ENCODE data around the gene CHGA.
A peak's percentile ranks its signal among the peaks of the same experiment; 100 is the strongest.

CHGA gene

DNA sequence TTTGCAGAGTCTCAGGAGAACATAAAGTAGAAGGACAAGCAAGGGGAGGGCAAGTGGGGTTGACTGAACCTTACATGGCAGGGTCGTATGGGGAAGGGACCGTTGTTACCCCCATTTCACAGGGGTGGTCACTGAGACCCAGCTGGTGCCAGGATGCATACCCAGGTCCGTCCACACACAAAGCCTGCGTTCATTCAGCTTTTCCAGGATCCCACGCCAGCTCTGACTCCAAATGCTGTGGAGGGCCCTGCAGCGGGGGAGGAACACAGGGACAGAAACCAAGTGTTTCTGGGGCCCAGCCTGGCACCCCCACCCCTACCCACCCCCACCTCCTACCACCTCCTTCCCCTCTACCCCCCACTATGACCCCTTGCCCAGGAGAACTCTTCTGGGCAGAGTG is 16.5 kb upstream of the CHGA start:
- no peak for DNase-seq

DNA sequence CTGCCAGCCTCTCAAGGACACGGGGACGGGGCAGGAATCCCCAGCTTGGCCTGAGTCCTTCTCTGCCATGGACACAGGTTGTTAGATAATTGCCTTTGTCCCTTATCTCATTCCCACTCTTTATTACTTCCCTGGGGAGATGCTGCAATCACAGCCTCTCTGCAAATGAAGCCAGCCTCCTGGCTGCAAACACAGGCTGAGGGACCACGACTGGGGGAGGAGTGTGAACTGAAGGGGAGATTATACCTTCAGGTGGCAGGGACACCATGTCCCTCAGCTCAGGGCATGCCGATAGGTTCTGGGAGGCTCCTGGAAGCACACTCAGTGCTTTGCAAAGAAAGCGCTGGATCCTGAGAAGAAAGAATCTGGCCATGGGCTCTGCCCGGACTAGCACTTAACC is 16.1 kb upstream of the CHGA start:
- DNase-seq: no peak

DNA sequence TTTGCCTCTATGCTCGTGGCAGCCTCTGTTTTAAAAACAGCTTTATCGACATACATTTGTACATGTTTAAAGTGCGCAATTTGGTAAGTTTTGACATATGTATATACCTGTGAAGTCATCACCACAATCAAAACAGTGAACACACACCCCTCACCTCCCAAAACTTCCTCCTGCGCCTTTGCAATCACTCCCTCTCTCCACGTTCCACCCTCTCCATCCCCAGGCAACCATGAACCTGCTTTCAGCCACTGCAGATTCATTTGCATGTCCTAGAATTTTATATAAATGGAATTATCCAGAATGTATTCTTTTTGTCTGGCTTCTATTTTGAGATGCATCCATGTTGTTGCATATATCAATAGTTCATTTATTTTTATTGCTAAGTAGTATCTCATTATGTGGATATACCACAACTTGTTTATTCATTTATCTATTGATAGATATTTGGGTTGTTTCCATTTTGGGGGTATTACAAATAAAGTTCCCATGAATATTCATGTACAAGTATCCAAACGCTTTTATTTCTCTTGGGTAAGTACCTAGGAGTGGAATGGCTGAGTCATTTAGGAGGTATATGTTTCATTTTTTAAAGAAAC is 15.5 kb upstream of the CHGA start:
- no peak for DNase-seq

DNA sequence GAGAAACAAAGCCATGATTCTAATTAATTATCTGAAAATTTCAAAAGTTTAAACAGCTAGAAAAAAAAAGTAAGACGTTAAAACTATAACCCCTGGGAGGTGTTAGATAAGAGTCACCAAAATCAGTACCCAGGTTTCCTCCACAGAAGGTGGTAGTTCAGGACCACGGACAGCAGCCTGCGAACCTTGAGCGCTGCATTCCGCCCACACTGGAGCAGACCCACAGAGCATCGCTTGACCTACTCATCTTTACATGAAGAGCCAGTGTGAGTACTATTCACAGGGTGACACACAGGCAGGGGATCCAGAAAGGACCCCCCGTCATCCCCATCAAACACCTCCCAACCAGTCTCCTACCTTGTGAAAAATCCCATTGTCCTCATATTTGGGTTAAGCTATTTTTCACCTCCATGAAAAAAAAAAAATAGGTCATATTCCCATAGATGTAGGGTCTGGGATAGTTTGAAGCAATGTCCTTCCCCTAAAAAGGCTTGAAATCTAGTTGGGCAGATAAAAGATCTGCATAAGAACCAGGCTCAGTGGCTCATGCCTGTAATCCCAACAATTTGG is 8.8 kb upstream of the CHGA start:
- peak; percentile 50 to 56 for DNase-seq

DNA sequence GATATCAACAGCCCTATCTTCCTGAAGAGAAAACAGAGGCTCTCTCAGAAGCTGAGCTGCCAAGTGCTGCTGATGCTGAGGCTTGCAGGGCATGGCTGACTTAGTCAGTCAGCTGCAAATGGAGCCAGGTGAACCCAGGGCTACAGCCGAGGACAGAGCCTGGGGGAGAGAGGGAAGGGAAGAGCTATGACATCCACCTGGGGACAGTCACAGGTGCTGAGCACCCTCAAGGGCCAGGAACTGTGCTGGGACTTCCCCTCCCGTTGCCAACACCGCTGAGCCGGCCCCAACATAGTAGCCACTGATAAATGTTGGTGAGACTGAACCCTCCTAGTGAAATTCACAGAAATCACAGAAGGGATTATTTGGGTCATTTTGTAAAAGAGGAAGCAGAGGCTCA is 6.7 kb upstream of the CHGA start:
- DNase-seq: no peak

DNA sequence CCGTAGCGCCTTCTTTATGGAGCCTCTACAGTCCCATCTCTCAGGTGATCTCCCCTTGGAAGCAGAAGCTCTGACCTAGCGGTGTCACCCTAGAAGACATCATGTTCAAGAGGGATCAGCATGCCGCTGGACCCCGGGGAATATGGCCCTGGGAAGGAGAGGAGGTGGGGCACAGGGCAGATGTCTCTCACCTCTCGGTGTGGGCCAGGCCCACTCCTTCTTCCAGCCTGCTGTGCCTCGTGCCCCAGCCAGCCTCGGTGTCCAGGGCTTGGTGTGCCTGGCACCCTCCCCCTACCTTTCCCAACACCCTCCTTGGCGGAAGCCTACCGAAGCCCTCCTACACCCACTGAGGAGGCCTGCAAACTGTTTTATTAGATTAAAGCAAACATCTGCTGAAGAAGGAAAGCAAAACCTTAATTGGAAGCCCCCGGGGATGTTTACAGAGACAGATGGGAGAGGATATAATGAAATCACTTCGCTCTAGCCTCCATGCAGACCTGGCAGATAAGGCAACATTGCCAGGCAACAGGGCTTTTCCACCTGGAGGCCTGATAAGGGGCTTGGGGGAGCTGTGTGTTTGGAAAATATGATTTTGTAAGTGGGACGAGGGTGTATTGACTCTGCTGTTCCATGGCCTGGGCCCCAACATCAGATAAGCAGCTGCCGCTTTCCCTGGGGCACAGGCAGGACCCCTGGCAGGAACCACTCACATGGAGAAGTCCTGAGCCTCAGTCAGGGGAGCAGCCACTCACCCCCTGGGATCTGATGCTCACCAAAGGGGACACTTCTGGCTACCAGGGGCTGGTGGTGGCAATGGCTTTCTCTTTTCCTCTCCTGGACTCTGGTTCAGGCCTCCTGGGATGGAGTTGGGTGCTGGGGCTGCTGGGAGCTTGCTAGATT is 5.7 kb upstream of the CHGA start:
- DNase-seq: no peak

DNA sequence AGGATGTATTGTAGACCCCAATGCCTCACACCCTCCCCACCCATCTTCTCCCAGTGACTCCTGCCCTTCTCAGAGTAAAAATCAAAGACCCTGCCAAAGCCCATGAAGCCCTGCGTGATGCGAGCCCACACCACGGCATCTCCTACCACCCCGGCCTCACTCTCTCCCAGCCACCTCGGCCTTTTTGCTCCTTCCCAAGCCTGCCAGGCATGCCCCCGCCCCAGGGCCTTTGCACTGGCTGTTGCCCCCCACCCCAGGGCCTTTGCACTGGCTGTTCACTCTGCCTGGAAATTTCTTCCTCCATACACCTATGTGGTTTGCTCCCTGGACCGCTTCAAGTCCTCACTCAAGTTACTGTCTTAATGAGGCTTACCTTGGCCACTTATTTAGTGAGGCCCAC is 5.0 kb upstream of the CHGA start:
- DNase-seq: no peak

DNA sequence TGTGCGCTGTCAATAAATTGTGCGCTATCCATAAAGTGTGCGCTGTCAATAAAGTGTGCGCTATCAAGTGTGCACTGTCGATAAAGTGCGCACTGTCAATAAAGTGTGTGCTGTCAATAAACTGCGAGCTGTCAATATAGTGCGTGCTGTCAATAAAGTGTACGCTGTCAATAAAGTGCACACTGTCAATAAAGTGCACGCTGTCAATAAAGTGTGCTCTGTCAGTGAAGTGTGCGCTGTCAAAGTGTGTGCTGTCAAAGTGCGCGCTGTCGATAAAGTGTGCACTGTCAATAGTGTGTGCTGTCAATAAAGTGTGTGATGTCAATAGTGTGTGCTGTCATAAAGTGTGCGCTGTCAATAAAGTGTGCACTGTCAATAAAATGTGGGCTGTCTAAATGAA is 2.9 kb upstream of the CHGA start:
- no peak for DNase-seq

DNA sequence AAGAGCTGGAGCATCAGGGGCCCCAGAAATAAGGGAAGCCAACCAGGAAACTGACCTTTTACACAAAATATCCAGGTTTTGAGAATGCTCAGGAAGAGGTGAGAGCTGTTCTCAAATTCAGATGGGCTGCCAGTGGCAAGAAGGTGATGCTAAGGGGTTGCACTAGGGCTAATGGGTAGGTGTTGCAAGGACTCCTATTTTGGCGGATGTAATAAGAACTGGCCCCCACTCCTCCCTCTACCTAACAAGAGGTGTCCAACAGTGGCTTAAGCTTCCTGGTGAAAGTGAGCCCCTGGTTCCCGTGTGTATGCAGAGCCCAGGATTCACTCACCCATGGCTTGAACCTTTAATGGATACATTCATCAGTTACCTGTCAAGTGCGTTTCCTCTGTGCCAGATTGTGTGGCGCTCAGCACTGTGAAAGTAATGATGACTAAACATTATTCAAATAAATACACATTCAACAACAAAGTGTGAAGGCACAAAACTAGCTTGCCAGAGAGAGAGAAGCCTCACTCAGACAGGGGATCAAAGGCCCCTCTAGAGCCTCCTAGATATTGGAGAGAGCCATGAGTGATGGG is 705 bp upstream of the CHGA start:
- DNase-seq: no peak

DNA sequence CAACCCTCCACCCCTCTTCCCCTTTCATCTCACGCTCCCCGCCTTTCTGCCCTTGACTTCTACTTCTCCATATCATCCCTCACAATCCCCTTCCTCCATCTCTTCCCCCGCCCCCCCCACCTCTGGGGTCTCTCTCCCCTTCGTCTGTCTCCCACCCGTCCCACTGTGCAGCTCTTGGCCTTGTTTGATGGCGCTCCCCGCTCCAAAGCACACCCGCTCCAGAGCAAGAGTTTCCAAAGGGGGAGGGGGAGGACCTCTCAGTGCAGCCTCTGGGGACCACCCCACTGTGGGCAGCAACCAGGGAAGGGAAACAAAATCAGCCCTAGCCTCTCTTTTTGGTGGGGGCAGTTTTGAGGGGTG is 774 bp downstream of the CHGA start:
- DNase-seq: no peak

DNA sequence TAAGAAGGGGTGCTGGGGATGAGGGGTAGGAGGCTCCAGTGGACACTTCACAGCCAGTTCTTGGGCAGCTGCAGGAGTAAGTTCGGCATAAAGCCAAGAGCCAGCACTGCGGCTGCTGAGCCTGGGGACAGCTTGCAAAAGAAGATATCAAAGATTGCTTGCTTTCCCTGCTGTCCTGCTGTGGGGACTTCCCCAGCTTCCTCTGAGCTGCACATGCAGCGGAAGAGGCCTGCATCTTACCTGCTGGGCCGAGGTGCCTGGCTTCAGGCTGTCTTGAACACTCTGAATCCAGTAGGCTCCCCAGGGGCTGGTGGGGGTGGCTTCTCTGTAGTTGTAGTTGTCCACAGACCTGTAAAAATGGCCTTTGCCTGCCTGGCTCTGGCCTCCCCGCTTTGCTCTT is 1.3 kb downstream of the CHGA start:
- DNase-seq: no peak

DNA sequence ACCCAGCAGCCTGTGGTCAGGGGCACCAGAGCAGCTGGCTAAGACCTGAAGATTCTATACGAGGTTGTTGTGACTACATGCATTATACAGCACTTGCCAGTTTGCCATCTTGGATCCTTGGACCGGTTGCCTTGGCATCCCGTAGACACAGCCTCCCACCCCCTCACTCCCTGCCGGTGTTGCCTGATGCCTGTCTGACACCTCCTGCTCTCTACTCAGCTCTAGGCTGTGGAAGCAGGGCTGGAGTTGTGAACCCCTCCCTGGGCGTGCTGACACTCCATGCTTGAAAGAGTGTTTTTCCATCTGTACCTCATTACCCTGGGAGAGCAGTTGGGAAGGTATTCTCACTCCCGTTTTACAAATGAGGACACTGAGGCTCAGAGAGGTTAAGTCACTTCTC is 2.5 kb downstream of the CHGA start:
- DNase-seq: no peak

DNA sequence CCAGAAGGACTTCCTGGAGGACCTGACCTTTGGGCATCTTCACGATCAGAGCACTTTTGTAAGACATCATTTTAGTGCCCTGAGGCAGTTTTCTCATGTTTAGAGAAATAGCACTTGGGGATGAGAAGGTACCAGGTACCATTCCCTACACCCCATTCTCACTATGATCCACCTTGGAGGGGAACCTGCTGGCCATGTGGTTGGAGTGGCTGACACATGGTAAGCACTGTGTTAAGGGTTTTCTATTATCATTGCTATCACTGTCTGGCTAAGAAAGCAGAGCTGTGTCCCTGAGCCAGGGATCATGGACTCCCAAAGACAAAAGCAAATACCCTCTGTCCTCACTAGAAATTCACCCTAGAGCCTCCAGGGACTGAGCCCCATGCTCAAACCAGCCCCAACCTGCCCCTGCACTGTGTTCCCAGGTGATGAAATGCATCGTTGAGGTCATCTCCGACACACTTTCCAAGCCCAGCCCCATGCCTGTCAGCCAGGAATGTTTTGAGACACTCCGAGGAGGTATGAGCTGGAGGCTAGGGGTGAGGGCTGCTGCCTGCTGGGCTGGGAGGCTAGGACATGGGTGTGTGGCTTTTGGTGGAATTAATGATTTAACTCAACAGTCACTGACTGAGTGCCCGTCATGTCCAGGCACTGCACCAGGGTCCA is 3.4 kb downstream of the CHGA start:
- DNase-seq: no peak

DNA sequence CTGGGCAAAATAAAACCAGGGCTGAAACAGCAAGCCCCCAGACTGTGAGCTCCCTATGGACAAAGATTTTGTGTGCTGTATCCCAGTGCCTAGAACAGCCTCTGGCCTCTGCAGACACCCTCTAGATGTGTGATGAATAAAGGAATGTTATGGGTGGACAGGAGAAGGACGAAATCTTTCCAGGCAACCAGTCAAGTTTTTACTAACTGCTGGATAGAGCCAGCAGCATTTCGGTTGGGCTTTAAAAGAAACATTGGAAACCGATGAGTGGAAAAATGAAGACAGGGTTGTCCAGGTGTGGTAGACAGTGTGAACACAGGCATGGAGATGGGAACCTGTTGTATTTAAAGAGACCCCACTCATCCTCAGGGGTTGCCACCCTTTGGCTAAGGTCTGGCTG is 4.0 kb downstream of the CHGA start:
- no peak for DNase-seq

DNA sequence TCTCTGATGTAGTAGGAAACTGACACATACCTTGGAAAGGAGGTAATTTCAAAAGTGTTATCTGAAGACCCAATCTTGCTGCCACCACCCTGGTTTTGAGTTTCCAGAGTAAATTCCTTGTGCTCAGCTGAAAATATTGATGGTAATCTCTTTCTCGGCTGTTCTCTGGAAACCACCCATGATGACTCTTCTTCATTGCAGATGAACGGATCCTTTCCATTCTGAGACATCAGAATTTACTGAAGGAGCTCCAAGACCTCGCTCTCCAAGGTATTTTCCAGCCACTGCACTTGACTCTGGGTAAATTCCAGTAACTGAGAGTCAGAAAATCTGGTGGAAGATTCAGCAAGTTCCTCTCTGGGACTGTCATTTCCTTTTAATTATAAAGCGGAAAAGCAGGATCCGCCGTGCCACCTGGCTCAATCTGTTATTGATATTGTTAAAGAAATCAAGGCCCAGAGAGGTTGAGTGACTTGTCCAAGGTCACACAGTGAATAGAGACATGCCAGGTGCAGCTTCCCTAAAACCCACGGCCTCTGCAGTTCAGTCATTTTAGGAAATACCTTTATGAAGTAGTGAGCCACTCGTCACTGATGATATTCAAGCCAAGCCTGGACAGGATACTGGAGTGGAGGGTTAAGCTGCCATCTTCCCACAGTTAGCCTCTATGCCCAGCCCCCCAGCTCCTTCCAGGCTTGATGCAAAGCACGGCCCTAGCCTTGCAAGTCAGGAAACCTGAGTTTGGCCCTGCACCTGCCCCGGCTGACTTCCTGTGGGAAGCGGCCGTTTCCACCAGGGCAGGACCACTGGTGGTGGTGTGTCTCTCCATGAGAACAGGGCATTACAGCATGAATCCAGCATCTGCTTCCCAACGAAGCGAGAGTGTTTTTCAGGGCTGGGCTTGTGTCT is 4.7 kb downstream of the CHGA start:
- no peak for DNase-seq

DNA sequence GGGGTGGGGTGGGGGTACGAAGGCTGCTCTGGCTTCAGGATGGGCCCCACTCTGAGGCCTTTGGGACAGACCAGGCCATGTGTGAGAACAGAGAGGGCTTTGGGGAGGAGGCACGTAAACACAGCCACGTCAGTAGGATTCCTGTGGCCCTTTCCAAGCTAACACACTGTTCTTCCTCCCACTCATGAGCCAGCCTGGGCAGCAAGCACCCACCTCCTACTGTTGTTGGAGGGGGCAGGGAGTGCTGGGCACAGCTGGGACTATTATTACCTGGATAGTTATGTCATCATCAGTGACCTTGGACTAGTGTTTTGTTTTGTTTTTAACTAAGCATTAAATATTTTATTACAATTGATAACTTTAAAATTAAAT is 5.3 kb downstream of the CHGA start:
- DNase-seq: no peak

DNA sequence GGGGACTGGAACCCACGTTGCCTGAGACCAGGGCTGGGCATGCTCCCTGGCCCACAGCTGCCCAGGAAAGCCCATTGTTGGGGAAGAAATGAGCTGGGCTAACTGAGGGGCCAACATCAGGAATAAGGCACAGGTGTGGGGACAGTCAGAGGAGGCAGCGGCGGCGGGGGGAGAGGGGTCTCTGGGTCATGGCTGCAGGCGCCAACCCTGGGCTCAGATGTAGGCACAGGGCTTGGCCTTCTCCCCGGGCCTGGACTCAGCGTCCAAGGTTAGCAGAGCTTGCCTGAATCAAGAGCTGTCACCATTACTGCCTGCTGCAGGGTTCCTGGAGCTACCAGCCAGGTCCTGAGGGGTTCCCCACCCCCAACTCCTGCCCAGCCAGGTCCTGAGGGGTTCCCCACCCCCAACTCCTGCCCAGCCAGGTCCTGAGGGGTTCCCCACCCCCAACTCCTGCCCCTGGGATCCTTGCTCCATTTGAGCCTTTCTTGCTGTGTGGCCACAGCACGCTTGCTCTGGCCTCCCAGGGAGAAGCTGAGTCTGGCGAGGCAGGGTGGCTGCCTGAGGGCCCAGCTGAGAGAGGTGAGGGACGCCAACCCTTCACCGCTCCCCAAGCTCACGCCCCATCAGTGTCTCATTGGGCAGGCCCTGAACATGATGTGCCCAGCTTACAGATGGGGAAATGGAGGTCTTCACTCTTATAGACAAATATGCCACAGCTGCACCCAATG is 6.2 kb downstream of the CHGA start:
- DNase-seq: no peak

DNA sequence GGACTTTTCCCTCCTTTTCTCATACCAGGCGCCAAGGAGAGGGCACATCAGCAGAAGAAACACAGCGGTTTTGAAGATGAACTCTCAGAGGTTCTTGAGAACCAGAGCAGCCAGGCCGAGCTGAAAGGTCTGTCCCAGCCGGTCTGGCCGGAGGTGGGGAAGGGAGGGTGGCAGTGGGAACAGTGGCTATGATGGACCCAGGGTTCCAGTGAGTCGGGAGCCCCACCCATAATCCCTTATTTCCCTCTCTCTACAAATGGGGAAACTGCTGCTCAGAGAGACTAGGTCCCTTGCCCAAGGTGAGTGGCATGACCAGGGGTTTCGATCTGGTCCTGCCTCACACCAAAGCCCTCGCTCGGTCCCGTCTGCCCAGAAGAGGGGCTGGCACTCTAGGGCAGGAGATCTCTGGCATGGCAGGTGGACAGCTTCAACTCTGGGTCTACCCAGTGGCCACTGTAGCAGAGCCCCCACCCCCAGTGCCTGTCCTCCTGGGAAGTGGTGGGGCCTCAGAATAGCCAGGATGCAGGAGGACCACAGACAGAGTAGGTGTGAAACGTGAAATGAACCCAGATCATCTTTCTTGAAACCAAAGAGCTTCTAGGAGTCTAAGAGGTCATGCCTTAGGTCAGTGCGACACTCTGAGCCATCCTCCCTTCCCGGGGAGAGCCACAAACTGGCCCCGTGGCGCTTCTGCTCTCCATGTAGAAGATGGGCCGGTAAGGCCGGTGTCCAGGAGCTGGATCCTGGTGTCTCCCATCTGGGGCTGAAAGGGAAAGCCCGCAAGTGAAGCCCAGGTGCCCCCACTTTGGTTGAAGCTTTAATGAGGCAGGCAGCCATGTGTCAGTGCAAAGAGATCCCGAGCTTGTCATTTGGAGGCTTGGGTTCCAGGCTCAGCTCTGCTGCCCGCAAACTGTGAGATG is 7.0 kb downstream of the CHGA start:
- DNase-seq: no peak

DNA sequence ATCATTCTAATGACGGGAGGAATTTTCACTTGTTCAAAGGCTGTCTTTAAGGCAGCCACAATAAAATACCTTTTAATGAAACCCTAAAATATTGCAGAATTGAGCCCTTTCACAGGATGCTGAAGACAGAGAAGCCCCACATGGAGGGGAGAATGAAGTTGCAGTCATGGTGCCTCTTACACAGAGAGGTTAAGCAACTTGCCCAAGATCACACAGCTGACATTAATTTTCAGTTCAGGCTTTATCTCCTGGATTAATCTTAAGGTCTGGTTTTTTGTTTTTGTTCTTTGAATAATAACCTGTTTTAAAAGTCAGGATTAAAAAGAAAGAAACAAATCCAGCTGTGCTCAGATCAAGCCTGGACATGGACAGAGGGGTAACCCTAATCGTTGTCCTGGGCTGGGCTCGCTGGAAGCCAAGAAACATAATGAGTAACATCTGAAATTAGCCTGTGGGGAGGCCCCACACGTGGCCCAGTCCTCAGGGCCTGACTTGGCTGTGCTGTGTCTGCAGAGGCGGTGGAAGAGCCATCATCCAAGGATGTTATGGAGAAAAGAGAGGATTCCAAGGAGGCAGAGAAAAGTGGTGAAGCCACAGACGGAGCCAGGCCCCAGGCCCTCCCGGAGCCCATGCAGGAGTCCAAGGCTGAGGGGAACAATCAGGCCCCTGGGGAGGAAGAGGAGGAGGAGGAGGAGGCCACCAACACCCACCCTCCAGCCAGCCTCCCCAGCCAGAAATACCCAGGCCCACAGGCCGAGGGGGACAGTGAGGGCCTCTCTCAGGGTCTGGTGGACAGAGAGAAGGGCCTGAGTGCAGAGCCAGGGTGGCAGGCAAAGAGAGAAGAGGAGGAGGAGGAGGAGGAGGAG is 8.0 kb downstream of the CHGA start:
- no peak for DNase-seq

All from activated CD4-positive, alpha-beta T cell treated with anti-CD3 and anti-CD28 coated beads, Interleukin-2, amount 50 U/mL, for 48 hours (primary cell).